Smooth muscle cell (in vitro differentiated cells): ENCODE measurements around the gene NHP2. TPM values are rescaled to one million over a fixed set of nuclear protein-coding genes. Genes with fewer than 3 reads are reported as not detected.
"Not testable (repeated sequence)": the region's sequence is repeated elsewhere in the genome, so short reads cannot be mapped to it uniquely, and the experiment has no call there.

ENCODE experiments used
- DNase-seq: peaks from one replicate; lab custom pipeline; 2025; ENCODE audit not compliant: unreplicated experiment; lab: John Stamatoyannopoulos, UW
- H2AFZ ChIP-seq: fragments of 200-600 bp; sonication (generic); 2 replicates; pipeline ENCODE4 v1.6.0; 2016; ENCODE audit warnings: antibody characterized with exemption, low read depth, mild to moderate bottlenecking
- H3F3A ChIP-seq: fragments of 200-600 bp; sonication (generic); 2 replicates; pipeline ENCODE4 v1.6.0; 2017; ENCODE audit warnings: antibody characterized with exemption, low read depth
- H3K27ac ChIP-seq: fragments of 200-600 bp; sonication (generic); 2 replicates; pipeline ENCODE4 v1.5.1; 2016; ENCODE audit warnings: low read depth, mild to moderate bottlenecking
- H3K27me3 ChIP-seq: fragments of 200-600 bp; sonication (generic); 2 replicates; pipeline ENCODE4 v1.6.1; 2016; ENCODE audit warnings: low read depth, mild to moderate bottlenecking
- H3K36me3 ChIP-seq: fragments of 200-600 bp; sonication (generic); 2 replicates; pipeline ENCODE4 v1.5.1; 2016; ENCODE audit warnings: low read depth
- H3K4me1 ChIP-seq: fragments of 200-600 bp; sonication (generic); 2 replicates; pipeline ENCODE4 v1.5.1; 2016; ENCODE audit warnings: low read depth
- H3K4me2 ChIP-seq: fragments of 200-600 bp; sonication (generic); 2 replicates; pipeline ENCODE4 v1.6.0; 2016; ENCODE audit warnings: mild to moderate bottlenecking
- H3K4me3 ChIP-seq: fragments of 200-600 bp; sonication (generic); 2 replicates; pipeline ENCODE4 v1.5.1; 2016; ENCODE audit warnings: mild to moderate bottlenecking
- H3K79me2 ChIP-seq: fragments of 200-600 bp; sonication (generic); 2 replicates; pipeline ENCODE4 v1.6.0; 2016; ENCODE audit warnings: low read depth, mild to moderate bottlenecking
- H3K9ac ChIP-seq: fragments of 200-600 bp; sonication (generic); 2 replicates; pipeline ENCODE4 v1.6.0; 2016; ENCODE audit warnings: low read depth
- H3K9me3 ChIP-seq: fragments of 200-600 bp; sonication (generic); replicated peaks from 2 replicates; pipeline ENCODE4 v1.5.1; 2016; ENCODE audit warnings: low read depth
- H4K20me1 ChIP-seq: fragments of 200-600 bp; sonication (generic); 2 replicates; pipeline ENCODE4 v1.6.0; 2016; ENCODE audit warnings: low read depth
- WGBS: methylation state at CpG from one replicate; pipeline ENCODE4 v1.1.7; 2016; ENCODE audit warnings: low lambda C conversion rate; 5-methylcytosine and 5-hydroxymethylcytosine counted together
- polyA plus RNA-seq: library from polyadenylated mRNA; unstranded; fragments of >200 nt; fragmentation: Nextera tagmentation; extraction: Ambion mirVana; gene quantifications from 2 replicates; pipeline ENCODE4 v1.2.1, GENCODE V29; 2016
- total RNA-seq: library from RNA; depleted of rRNA; stranded (reverse); fragments of >200 nt; gene quantifications from 2 replicates; pipeline ENCODE4 v1.2.3, GENCODE V29; 2014
- TF ChIP-seq, protein P1 (sequence below): fragments of 200-600 bp; sonication (generic); IDR thresholded peaks from 2 replicates; pipeline ENCODE4 v1.5.1; 2017; ENCODE audit warnings: borderline replicate concordance, mild to moderate bottlenecking, antibody characterized with exemption; ENCODE audit not compliant: insufficient read depth, poor library complexity, severe bottlenecking

NHP2 gene
- total and polyA plus RNA-seq, 2 experiments from 2014 or later = 162 to 166 TPM

DNA sequence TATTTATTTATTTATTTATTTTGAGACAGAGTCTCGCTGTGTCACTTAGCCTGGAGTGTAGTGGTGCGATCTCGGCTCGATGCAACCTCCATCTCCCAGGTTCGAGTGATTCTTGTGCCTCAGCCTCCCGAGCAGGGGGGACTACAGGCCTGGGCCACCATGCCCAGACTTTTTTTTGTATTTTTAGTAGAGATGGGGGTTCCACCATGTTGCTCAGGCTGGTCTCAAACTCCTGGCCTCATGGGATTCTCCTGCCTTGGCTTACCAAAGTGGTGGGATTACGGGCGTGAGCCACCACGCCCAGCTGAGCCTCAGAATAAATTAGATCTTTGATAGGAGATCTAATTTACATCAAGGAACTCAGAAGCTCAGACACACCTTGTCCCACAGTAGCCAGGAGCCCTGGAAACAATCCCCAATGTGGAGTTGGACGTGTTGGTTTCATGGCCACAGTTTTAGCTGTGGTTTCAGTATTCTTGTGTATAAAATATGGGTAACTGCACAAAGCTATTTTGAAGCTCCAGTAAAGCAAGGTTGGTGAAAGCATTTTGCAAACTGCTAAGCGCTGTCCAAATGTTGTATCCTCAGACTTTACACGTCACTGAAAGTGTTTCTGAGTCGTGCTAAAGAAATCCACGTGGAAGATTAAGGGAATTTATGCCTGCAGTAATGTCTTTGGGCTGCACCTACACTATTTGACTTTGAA, 47.7 kb upstream of the NHP2 start:
- H3K9me3 ChIP-seq = no peaks in the 10 kb centered on the region
- no peak overlapping the region for H3K4me2 ChIP-seq
- H3K4me3 ChIP-seq = no peak overlapping the region
- no peaks in the 10 kb centered on the region for H3K36me3 ChIP-seq
- TF ChIP-seq, protein P1, sequence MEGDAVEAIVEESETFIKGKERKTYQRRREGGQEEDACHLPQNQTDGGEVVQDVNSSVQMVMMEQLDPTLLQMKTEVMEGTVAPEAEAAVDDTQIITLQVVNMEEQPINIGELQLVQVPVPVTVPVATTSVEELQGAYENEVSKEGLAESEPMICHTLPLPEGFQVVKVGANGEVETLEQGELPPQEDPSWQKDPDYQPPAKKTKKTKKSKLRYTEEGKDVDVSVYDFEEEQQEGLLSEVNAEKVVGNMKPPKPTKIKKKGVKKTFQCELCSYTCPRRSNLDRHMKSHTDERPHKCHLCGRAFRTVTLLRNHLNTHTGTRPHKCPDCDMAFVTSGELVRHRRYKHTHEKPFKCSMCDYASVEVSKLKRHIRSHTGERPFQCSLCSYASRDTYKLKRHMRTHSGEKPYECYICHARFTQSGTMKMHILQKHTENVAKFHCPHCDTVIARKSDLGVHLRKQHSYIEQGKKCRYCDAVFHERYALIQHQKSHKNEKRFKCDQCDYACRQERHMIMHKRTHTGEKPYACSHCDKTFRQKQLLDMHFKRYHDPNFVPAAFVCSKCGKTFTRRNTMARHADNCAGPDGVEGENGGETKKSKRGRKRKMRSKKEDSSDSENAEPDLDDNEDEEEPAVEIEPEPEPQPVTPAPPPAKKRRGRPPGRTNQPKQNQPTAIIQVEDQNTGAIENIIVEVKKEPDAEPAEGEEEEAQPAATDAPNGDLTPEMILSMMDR = no peak
- 80% methylated on average over 14 of the region's 14 CpGs for WGBS
- peaks cover 7% of the 10 kb centered on the region for H3K4me1 ChIP-seq
- H3K9ac ChIP-seq = no peak overlapping the region
- no peak for DNase-seq
- no peak overlapping the region for H2AFZ ChIP-seq
- H3K27me3 ChIP-seq = no peaks in the 10 kb centered on the region
- peaks cover 4% of the 10 kb centered on the region for H3F3A ChIP-seq
- peaks cover 19% of the 10 kb centered on the region for H3K79me2 ChIP-seq
- H4K20me1 ChIP-seq = peaks cover 13% of the 10 kb centered on the region
- no peak overlapping the region for H3K27ac ChIP-seq

DNA sequence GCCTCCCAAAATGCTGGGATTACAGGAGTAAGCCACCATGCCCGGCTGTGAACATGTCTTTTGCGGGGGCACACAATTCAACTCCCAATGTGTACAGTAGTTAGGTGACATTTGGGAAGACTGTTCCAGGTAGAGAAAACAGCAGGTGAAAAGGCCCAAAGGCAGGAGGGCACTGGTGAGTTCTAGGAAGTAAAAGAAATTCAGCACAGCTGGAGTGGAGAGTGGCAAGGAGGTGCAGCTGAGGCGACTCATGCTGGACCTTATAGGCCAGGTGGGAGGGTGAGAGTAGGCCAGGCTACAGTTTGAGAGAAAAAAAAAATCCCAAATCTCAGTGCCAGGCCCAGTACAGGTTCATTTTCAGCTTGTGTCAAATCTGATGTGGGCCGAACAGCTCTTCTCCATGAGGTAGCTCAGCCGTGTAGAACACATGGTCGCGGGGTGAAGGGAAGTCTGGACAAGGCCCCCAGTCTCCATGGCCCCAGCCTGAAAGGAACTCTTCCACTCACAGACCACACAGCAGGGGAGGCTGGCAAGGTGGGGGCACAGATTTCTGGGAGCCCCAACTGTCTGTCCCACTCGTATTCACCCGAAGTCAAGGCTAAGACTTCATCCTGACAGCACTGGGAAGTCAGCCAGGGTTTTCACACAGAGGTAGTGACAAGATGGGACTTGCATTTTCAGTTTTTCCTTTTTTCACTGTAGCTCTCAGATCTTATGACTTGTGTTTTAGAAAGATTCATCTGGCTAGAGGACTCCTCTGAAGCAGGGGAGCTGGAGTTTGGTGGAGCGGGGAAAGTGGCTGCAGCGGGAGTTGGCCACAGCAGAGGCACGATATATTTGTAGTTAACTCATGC, 46.1 kb upstream of the NHP2 start:
- H3K4me3 ChIP-seq = no peak overlapping the region
- peaks cover 4% of the 10 kb centered on the region for H3K79me2 ChIP-seq
- H3K9me3 ChIP-seq = no peaks in the 10 kb centered on the region
- H3K4me2 ChIP-seq = no peak overlapping the region
- DNase-seq = no peak
- H3K4me1 ChIP-seq = peaks cover 7% of the 10 kb centered on the region
- H2AFZ ChIP-seq = no peak overlapping the region
- WGBS = 94% methylated on average over 12 of the region's 12 CpGs
- H3K27ac ChIP-seq = no peak overlapping the region
- TF ChIP-seq, protein P1 = no peak
- H4K20me1 ChIP-seq = no peaks in the 10 kb centered on the region
- H3F3A ChIP-seq = no peaks in the 10 kb centered on the region
- no peaks in the 10 kb centered on the region for H3K27me3 ChIP-seq
- H3K36me3 ChIP-seq = no peaks in the 10 kb centered on the region
- H3K9ac ChIP-seq = no peak overlapping the region

DNA sequence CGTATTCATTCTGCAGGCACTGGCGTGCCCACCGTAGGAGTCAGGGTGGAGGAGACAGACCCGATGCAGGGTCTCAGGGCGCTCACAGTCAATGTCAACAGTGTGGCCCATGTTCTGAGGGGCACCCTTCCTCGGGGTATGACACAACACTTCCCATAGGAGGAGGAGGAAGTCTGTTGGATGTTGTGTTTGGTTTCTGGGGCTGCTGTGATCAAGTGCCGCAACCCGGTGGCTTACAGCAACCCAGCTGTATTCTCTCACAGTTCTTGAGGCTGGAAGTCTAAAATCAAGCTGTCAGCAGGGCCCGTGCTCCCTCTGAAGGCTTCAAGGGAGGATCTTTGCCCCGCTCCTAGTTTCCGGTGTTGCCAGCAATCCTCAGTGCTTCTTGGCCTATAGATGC, 45.0 kb upstream of the NHP2 start:
- 95% methylated on average over 11 of the region's 11 CpGs for WGBS
- Histone ChIP-seq H3K4me3 (no peak overlapping the region), H3K9me3 (no peaks in the 10 kb centered on the region), H3K27me3 (no peaks in the 10 kb centered on the region), H4K20me1 (no peaks in the 10 kb centered on the region), H3K4me2 (no peak overlapping the region), H3K27ac (no peak overlapping the region), H3F3A (no peaks in the 10 kb centered on the region), H3K4me1 (peaks cover 7% of the 10 kb centered on the region), H2AFZ (no peak overlapping the region), H3K36me3 (no peaks in the 10 kb centered on the region), H3K9ac (no peak overlapping the region), H3K79me2 (no peaks in the 10 kb centered on the region)
- no peak for DNase-seq
- TF ChIP-seq, protein P1 = no peak

DNA sequence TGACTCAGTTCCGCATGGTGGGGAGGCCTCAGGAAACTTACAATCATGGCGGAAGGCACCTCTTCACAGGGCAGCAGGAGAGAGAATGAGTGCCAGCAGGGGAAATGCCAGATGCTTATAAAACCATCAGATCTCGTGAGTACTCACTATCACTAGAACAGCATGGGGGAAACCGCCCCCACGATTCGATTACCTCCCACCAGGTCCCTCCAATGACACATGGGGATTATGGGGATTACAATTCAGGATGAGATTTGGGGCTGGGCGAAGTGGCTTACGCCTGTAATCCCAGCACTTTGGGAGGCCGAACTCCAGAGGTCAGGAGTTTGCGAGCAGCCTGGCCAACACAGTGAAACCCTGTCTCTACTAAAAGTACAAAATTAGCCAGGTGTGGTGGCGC, 44.5 kb upstream of the NHP2 start:
- H3K79me2 ChIP-seq, H3K4me2 ChIP-seq, H3K36me3 ChIP-seq, H3K9me3 ChIP-seq, H3K27me3 ChIP-seq, H3K4me3 ChIP-seq, H3K27ac ChIP-seq, DNase-seq, H2AFZ ChIP-seq, H3F3A ChIP-seq, H4K20me1 ChIP-seq, H3K4me1 ChIP-seq, H3K9ac ChIP-seq: not testable (repeated sequence)
- WGBS = 90% methylated on average over 11 of the region's 11 CpGs
